Fibroblast of skin of right quadriceps (primary cell): Measurements from ENCODE around the gene ARSI.
A peak's percentile ranks its signal among the peaks of the same experiment; 100 is the strongest.
"Not testable (repeated sequence)": the region's sequence is repeated elsewhere in the genome, so short reads cannot be mapped to it uniquely, and the experiment has no call there.

Source experiments
- DNase-seq: peaks from one replicate; pipeline ENCODE4 v3.0.0-alpha.2; 2013

ARSI gene

DNA sequence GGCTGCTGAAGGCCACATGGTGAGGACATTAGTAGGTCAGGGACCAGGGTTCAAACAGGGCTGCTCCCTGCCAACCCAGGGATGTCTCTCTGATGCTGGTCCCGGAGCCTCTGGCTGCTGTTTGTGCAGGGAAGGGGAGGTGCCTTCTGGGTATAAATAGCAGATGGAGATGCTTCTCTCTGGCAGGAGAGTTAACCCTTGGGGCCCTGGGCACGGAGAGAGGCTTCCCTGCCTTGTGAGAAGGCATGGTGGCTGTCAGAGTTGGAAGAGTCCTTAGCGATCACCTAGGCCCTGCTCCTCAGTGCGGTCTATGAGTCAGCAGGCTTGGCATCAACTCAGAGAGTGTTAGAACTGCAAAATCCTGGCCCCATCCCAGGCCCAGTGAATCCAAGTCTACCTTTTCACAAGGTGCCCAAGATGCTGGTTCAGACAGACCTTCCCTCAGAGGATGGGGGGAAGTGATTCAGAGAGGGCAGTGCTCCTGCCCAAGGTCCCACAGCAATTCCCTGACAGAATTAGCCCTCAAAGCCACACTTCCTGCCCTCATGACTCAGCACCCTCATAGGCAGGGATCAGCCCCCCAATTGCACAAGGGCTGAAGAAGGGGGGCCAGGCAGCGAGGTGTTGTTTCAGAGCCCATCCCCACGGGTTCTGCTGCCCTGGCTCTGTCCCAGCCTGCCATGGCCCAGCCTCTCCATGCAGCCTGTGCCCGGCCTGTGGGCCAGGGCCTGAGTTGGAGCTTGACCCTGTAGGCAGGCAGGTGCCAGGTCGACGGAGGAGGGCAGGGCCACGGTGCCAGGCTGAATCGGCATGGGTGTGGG, 38.7 kb downstream of the ARSI start:
- DNase-seq = peak; percentile 92

GRCh38 chr5:150263375-150263775, 39.3 kb downstream of the ARSI start:
- no peak for DNase-seq

- no peak for DNase-seq
Measured at GRCh38 chr5:150262502-150262901, 40.2 kb downstream of the ARSI start.

- DNase-seq = peak; percentile 52
Measured at GRCh38 chr5:150261231-150261630, 41.5 kb downstream of the ARSI start.

DNA sequence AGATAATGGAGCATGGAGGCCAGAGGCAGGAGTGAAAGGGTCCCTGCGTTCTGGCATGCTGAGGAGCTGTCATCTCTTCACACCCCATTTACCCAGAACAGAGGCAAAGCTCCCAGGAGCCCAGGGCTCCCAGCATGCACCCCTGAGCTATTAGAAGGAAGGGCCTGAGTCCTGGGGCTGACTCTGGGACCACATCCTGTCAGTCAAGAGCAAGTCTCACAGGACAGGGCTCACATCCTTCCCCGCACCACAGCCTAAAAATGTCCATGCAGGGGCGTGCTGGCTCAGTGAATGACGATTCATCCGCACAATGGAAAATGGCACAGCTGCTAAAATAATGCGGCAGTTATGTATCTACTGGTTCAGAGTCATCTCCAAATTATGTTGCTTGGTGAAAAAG, 44.6 kb downstream of the ARSI start:
- DNase-seq = peak; percentile 31

DNA sequence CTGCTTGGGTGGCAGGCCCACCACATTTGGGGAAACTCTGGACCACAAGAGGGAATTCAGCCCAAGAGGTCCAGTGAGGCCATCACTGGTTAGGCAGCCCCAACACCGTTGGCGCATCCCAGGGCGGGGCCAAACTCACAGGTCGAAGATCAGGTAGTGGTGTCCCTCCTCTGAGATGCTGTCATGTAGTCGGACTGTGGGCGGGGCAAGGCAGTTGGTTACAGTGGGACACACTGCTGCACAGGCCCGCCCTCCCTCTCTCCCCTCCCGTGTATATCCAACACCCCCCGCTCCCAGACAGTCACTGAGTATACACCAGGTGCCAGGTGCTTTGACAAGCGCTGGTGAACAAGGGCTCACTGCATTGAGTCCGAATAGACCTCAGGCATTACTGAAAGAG, 45.3 kb downstream of the ARSI start:
- DNase-seq = no peak

DNA sequence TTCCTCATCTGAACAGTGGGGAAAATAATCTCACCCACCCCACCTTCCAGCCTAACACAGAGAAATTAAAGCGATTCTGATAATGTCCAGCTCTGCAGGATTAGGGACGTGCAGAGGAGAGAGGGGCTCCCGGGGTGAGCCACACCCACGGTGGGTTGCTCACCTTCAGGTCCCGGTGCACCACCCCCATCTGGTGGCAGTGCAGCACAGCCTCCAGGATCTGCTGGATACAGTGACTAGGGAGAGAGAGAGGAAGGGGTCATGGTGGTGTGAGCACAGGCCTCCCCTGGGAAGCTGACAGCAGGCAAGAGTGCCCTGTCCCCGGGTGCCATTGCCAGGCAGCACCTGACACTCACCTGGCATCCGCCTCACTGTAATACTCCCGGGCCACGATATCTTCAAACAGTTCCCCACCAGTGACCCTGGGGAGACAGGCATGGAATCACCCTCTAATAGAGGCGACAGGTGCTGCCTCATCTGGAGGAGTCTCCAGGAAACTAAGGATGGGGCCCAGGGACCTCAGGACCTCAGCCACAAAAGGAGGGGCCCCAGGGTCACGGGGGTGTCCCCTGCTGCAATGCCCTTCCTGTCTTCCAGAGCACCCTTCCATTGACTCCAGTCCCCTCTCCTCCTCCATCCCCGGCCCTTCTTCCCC, 46.2 kb downstream of the ARSI start:
- DNase-seq = no peak

DNA sequence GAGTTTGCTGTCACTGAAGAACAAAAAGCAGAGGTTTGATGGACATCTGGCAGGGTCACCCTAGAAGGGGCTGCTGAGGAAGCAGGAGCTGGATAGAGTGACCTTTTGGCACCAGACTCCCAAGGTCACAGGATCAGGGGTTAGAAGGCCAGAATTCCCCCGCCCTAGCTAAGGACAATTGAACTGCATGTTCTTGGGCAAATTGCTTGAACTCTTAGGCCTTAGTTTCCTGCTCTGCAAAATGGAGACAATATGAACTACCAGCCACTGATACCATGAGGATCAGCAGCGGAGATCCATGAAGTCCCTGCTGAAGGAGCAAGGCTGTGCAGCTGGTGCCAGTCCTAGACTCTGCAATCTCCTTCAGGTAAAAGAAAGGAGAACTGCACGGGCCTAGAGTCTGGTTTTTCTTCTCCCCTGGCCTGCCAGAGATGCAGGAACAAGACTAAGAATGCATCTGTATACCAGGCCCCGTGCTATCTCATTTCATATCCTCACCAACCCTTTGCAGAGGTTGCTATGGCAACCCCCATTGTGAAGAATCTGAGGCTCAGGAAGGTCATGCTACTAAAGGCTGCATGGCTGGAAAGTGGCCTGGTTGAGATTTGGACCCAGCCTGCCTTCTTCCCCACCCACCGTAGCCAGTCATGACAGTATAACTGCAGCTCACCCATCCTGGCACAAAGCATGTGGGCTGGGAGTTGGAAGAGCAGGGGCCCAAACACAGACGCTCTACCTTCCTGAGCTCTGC, 46.9 kb downstream of the ARSI start:
- DNase-seq = no peak

- DNase-seq = no peak
Measured at GRCh38 chr5:150254774-150255173, 47.9 kb downstream of the ARSI start.

DNA sequence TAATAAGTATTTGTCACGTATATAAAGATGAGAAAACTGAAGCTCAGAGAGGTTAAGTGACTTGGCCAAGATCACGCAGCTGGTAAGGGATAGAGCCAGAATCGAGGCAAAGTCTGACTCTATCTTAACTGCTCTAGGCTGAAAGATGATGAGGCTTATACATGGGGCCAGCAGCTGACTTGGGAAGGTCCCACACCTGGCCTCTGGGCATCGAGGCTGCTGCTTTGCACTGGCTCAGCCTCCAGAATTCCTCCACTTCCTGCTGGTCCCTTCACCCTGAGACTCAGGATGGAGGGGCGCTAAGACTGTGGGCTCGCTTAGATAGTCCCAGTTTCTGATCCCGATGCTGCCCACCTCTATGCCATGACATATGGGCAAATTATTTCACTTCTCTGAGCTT, 48.3 kb downstream of the ARSI start:
- DNase-seq = no peak

GRCh38 chr5:150253416-150254208, 49.1 kb downstream of the ARSI start:
- DNase-seq = no peak

- no peak for DNase-seq
Measured at GRCh38 chr5:150252489-150252888, 50.2 kb downstream of the ARSI start.

DNA sequence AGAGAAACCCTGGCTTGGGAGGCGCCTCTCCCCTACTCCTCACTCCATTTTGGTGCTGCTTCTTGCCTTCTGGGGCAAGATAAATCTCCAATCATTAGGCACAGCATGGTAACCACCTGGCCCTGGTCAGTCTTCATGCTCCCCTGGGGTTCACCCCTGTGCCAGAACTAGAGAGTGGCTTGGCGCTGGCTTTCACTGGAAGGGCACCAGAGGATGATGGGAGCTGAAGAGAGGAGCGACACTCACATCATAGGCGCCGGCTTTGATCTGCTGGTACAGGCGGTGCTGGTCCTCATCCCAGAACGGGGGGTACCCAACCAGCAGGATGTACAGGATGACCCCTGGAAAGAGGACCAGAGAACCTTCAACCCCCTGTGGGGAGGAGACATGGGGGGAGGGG, 51.2 kb downstream of the ARSI start:
- DNase-seq = no peak

DNA sequence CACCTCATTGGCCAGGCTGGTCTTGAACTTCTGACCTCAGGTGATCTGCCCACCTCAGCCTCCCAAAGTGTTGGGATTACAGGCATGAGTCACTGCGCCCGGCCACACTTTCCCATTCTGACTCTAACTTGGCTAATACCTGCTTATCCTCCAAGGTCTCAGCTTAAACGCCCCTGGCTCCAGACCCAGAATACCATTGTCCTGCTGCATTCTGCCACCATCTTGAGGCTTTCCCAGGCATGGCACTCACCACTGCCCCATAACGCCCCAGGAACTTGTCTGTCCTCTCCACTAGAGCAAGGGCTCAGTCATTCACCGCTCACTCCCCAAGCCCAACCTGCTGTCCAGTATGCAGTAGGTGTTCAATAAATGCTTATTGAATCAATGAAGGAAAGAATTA, 53.0 kb downstream of the ARSI start:
- DNase-seq = no peak

DNA sequence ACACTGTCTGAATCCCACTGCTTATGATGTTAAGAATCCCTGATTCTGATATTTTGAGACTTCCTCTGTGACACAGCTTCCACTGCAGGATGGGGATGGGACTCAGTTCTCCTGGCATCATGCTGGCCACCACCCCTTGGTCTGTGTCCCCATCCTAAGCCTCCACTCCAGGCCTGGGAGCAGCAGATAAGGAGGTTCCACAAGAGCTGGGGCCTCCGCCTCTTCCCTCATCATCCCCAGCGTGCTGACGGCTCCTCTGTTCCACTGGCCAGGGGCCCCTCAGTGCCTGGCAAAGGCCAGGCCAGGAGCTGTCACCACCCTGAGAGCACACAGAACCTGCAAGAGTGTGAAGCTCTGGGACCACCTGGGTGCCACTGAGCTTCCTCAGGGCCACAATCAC, 53.8 kb downstream of the ARSI start:
- no peak for DNase-seq

DNA sequence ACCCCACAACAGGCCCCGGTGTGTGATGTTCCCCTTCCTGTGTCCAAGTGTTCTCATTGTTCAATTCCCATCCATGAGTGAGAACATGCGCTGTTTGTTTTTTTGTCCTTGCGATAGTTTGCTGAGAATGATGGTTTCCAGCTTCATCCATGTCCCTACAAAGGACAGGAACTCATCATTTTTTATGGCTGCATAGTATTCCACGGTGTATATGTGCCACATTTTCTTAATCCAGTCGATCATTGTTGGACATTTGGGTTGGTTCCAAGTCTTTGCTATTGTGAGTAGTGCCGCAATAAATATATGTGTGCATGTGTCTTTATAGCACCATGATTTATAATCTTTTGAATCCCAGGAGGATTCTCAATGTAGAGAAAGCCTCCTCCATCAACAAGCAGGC, 54.2 kb downstream of the ARSI start:
- DNase-seq = not testable (repeated sequence)

GRCh38 chr5:150247726-150248125, 55.0 kb downstream of the ARSI start:
- no peak for DNase-seq

GRCh38 chr5:150246835-150247234, 55.9 kb downstream of the ARSI start:
- DNase-seq = no peak

GRCh38 chr5:150246429-150246828, 56.3 kb downstream of the ARSI start:
- DNase-seq = no peak
